ENCODE data around the gene ATG4C.
"Not testable (repeated sequence)": the region's sequence is repeated elsewhere in the genome, so short reads cannot be mapped to it uniquely, and the experiment has no call there.

Gene ATG4C

GRCh38 chr1:62810420-62811274 lies 26.7 kb downstream of the ATG4C start:
- no peak for TF ChIP-seq CTCF (IDR thresholded peaks at IDR 0.05; ENCODE audit: insufficient read depth, missing control alignments)
- no peak for FAIRE-seq

GRCh38 chr1:62823556-62823955 lies 39.6 kb downstream of the ATG4C start:
- FAIRE-seq (no peak), DNase-seq (ENCODE audit: insufficient read length, low spot score) (no peak)
- no peak for TF ChIP-seq CTCF (IDR thresholded peaks at IDR 0.05; ENCODE audit: insufficient read depth, missing control alignments)

More at GRCh38 chr1:62810420-62811274, 26.7 kb downstream of the ATG4C start:
- no peak for DNase-seq (ENCODE audit: insufficient read length, low spot score)

- FAIRE-seq: no peak
Measured at GRCh38 chr1:62826901-62827300, 43.0 kb downstream of the ATG4C start.

GRCh38 chr1:62827786-62828185 lies 43.9 kb downstream of the ATG4C start:
- not testable (repeated sequence) for FAIRE-seq; DNase-seq (ENCODE audit: insufficient read length, low spot score)

More at GRCh38 chr1:62826901-62827300, 43.0 kb downstream of the ATG4C start:
- TF ChIP-seq CTCF (IDR thresholded peaks at IDR 0.05; ENCODE audit: insufficient read depth, missing control alignments): no peak
- no peak for DNase-seq (ENCODE audit: insufficient read length, low spot score)

DNA sequence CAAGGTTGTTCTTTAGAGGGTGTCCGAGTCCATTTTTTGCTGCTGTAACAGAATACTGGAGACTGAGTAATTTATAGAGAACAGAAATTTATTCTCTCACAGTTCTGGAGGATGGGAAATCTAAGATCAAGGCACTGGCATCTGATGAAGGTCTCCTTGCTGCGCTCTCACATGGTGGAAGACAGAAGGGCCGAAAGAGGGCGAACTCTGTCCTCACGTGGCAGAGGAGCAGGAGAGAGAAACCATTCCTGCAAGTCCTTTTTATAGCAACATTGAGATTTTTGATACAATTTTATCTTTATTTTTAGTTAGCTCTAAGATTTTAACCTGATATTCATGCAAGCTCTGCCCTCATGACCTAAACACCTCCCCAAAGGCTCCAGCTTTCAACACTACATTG lies 48.3 kb downstream of the ATG4C start:
- FAIRE-seq (no peak), DNase-seq (ENCODE audit: insufficient read length, low spot score) (no peak)
- TF ChIP-seq CTCF (IDR thresholded peaks at IDR 0.05; ENCODE audit: insufficient read depth, missing control alignments): no peak

GRCh38 chr1:62833529-62833928 lies 49.6 kb downstream of the ATG4C start:
- no peak for DNase-seq (ENCODE audit: insufficient read length, low spot score)
- TF ChIP-seq CTCF (IDR thresholded peaks at IDR 0.05; ENCODE audit: insufficient read depth, missing control alignments): no peak
- FAIRE-seq: no peak

DNA sequence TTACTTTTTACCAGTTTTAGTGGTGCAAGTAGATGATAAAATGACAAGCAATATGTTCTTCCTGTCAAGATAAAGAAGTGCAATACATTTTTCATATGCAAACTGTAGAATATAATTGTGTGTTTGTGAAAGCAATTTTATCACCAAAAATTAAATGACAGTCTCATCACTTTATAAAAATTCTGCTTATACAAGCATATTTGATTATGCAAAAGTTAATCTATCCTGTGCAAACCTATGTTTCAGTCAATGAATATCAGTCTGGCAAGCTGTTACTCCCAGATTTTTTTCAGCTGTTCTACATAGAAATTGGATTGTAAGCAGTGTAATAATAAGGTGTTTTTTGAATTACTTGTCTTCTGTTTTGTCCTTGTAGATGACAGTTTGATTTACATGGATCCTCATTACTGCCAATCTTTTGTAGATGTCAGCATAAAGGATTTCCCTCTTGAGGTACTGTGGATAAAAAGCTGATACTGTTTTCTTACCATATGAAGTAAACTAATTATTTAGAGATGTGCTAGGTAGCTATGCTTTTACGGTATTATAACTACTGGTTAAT lies 50.5 kb downstream of the ATG4C start:
- TF ChIP-seq CTCF (IDR thresholded peaks at IDR 0.05; ENCODE audit: insufficient read depth, missing control alignments): no peak
- DNase-seq (ENCODE audit: insufficient read length, low spot score) (no peak), FAIRE-seq (peak; percentile 76)

All from D721Med (cell line).